ENCODE results near the gene FGD2.

DNA sequence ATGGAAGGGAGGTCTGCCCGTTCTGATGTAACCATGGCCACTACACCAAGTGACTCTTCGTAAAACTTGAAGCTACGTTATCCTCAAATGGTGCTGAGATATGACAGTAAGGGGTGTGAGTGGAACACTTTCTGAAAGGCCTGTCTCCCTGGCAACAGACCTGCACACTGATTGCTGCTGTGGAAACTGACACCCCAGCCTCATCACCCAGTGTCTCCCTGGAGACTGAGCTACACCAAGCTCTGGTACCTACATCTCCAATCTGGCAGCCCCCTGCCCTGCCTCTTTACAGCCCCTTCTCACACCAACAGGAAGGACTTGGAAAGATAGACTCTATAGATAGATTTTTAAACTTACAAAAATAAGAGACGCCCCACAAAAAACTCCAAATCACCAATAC, 37.7 kb upstream of the FGD2 start:
- TF ChIP-seq CTCF (IDR thresholded peaks at IDR 0.05 in 4 of 5, conservative IDR thresholded peaks at IDR 0.05 in 1 of 5) (no peak), POLR2A (IDR thresholded peaks at IDR 0.05) (no peak)

Measured in gastrocnemius medialis (tissue), 4 donors.